GM19023 (cell line): ENCODE measurements around the gene LGR6.
"Not testable (repeated sequence)": the region's sequence is repeated elsewhere in the genome, so short reads cannot be mapped to it uniquely, and the experiment has no call there.

Experiments
- ATAC-seq: cut with Tn5 transposase; IDR thresholded peaks from one replicate; pipeline ENCODE4 v1.9.1; 2021; ENCODE audit warnings: mild to moderate bottlenecking, moderate library complexity; ENCODE audit not compliant: unreplicated experiment

The LGR6 gene

DNA sequence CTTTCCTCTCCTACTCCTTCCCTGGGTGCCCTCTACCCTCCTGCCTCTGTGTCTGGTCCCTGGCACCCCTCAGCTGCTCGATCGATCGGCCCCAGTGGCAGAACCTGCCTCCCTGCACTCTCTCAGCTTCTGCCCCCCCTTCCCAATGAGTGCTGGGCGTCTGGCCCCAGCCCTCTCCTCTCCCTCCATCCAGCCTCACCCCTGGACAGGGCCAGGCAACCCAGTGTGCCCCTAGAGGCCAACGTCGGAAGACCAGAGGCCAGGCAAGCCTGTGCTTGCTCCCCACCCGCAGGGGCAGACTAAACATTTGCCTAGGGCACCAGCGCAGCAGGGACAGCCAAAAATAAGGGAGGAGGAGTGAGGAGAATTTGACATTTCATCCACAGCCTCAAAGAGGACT is 43.5 kb downstream of the LGR6 start:
- no peak for ATAC-seq

DNA sequence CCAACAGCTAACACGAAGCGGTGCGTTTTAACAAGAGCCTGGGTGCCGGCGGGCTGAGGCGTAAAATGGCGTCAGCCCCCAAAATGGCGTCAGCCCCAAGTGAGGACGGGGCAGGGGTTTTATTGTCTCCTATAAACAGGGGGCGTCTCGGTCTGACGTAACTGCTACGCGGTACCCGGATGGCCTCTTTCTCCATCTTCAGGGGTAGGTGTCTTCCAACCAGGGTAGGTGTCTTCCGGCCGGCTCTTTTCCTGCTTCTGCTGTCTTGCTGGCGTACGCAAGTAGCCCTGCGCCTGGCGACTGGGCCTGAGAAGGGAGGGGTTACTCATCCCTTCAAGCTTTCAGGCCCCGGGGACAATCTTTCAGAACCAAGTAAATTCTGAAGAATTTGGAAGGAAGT is 45.3 kb downstream of the LGR6 start:
- no peak for ATAC-seq

DNA sequence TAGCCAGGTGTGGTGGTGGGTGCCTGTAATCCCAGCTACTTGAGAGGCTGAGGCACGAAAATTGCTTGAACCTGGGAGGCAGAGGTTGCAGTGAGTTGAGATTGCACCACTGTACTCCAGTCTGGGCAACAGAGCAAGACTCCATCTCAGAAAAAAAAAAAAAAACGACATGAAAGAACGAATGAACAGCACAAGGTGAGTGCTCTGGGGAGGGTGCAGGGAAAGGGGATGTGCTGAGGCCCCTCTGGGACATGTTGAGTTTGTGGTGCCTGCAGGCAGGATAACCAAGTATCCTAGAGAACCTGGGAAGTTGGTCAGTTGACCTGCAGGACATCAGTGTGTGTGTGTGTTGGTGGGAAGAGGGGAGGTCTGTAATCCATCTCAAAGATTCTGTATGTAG is 46.6 kb downstream of the LGR6 start:
- ATAC-seq: not testable (repeated sequence)

DNA sequence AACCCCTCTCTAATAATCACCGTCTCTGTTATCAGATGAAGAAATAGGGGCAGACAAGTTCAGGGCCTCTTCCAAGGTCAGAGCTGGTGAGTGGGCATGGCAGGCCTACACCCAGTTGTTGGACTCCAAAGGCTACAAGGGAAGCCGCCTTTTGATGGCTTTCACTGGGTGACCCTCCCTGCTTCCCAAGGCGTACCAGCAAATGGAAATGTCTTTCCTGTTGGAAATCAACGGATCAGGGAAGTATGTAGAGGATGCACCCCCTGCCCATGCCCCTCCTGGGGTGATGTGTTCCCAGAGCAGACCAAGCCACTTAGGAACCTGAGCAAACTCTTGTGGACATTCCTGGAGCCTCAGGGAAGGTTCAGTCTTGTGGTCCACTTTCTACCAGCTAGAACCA is 47.4 kb downstream of the LGR6 start:
- ATAC-seq: no peak

DNA sequence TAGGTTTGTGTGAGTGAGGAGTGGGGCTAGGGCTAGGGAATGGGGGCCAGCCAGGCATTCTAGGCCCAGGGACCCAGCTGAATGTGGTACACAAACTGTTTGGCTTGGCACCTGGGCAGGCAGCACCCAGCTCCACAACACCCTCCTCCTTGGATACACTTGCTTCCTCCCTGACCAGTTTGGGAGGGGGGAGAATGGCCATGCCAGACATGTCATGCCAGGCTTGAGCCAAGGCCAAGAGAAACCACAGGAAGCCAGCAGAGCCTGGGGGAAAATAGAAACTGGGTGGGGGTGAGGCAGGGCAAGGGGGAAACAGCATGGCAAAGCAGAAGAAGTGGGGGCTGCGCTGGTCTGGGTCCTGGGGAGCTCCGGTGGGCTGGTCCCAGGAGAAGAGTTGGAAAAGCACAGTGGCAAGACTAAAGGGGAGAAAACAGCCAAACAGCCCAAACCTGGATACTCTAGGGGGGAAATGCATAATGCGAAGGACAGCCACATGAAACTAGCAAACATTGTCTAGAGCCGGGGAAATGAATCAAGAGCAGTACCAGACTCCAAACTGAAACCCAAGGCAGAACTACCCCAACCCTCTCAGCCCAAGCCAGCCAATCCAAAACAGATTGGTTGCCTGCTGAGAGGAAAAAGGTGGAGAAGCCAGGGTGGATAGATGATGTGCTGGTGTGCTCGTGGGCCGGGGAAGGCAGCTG is 47.9 kb downstream of the LGR6 start:
- no peak for ATAC-seq

DNA sequence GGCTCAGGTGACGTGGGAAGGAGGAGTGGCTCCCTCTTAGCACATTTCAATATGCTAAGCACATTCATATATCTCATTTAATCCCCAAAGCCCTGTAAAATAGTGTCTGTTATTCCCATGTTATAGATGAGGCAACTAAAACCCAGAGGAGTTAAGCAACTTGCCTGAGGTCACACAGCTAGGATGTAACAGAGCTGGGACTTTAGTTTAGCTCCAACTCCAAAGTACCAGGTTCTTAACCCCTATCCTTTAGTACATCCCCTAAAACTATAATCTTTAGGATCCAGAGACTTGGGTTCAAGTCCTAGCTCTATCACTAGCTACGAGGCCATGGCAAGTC is 48.5 kb downstream of the LGR6 start:
- no peak for ATAC-seq

DNA sequence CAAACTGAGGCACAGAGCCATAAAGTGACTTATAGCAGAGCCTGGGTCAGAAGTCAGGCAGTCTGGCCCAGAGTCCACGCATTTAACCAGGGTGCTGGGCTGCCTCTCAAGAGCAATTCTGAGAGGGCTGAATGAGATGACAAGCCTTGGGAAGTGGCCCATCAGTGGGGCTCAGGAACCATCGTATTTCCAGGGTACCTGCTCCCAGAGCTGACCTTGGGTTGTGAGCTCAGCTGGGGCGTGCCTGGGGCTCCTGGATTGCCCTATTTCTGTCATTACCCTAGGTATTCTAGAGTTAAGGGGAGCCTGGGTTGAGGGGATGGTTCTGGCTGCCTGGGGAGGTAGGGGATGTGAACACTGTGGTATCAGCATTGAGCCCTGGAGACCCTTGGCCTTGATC is 49.4 kb downstream of the LGR6 start:
- no peak for ATAC-seq

DNA sequence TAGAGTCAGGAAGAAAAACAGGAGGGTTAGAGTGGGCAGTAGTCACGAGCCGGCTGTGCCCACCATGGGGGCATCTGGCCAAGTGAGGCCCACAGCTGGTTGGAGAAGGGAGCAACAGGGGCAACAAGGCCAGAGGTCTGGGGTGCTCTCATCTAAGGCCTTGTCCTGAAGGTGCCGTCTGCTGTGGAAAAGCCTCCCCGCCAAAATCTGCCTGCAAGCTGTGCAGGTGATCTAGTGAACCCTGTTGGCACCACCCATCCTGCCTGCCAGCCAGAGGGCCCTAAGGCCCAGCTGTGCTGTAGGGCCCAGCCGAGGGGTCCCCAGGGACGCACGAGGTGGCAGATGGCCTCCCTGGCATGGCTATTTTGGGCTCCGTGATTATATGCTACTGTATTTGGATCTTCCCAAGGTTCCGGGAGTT is 51.3 kb downstream of the LGR6 start:
- ATAC-seq: no peak

DNA sequence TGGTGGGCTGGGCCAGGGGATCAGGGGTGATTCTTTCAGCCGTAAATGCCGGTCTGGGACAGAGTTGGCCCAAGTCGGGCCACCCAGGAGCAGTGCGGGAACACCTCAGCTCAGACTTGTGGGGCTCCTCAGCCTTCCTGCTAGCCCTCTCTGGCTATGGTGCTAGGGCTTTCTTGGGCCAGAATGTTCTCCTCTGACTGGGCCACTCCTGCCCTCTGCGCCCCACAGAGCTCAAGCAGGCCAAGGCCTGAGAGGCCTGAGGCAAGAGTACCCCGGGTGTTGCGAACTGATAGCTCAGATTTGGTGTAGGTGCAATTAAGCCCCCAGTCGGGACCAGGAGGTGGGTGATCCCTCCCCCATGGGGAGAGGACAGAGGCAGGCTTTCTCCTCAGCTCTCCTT is 51.8 kb downstream of the LGR6 start:
- no peak for ATAC-seq

DNA sequence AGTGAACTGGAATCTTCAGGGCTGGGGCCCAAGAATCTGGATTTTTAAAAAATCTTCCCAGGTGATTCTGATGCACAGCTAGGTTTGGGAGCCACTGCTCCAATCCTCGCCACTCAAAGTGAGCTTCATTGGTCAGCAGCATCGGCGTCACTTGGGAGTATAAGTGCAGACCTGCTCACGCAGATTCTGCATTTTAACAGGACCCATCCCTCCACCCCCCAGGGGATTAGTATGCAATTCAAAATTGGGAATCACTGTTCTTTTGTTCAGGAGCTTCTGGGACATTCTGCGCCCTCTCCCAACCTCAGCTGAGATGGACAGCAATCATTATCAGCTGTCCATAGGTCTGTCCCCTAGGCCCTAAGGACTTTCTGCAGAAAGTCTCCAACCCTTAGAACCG is 53.5 kb downstream of the LGR6 start:
- no peak for ATAC-seq

DNA sequence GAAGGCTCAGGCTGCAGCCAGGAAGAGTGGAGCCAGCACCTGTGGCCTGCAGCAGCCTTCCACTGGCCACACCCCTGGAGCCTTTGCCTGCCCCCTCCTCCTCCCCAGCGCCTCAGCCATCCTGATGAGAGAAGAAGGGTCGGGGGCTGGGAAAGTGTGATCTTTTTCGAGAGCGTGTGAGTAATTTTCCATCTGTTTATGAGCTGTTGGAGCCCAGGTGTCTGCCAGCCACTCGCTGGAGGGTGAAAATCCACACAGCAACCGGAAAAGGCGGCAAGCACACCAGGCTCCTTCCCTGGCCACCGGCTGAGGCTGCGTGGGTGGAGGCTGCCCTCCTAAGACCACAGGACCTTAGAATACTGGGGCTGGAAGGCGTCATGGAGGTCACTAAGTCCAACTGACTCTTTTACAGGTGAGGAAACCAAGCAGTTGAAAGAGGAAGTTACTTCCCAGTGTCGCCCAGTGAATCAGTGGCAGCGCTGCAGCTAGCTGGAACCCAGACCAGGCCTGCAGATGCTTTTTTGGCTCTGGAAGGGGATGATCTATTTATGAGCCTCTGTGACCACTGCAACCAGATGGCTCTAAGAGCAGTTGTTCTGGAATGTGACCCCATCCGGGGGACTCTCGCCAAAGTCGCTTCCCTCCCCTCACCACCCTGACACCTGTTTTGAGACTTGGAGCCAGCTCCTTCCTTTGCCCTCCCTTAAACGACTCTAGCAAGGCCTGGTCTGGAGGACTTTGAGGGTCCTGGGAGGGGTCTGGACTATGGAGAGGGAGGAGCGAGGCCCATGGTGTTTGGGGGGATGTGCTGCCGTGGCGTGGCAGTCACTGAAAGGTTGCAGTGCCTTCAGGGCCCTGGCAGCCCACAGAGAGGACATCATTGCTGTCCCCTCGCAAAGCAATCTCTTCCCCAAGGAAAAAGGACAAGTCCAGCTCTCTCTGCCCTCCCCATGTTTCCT is 54.5 kb downstream of the LGR6 start:
- ATAC-seq: no peak

DNA sequence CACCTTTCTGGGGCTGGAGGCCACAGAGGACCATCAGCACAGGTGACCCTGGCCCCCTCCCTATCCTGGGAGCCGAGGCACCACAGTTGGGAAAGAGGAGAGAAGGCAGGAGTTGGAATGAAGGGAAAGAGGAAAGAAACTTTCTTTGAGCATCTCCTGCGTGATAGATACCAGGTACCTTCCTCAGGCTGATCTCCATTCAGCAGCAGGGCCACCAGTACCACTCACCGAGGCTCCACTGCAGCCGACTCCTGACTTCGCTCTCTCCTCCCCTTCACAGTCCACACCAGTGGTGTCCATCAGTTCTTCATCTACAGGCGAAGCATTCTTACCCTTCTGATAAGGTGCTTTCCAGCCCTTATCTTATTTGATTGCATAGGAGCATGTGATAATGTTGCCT is 55.3 kb downstream of the LGR6 start:
- no peak for ATAC-seq

DNA sequence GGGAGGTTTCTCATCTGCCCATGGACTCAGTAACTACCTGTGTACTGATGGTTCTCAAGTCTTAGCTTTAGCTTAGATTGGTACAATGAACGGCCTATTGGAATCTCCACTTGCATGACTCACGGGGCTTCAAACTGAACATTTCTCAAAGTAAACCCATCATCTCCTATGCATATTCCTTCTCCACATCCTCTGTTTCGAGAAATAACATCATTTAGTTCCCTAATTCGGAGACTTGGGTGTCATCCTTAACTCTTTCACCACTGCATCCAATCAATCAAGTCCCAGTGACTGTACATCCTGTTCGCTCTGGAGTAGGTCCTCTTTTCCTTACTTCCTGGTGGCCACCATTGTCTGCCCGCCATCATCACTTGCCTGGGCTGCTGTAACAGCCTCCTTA is 55.8 kb downstream of the LGR6 start:
- no peak for ATAC-seq

DNA sequence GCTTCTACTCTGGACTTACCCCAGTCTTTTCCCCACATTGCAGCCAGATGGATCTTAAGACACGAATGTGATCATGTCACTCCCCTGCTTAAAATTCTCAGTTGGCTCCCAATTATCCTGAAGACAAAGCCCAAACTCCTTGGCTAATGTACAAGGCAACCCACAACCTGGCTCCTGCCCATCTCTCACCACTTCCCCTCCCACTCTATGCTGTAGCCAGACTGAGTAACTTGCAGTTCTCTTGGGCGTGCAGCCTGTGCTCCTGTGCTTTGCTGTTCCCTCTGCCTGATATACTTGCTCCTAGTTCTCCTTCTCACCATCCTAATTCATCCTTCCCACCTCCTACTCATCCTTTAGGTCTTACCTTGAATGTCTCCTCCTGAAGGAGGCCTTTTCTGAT is 56.2 kb downstream of the LGR6 start:
- ATAC-seq: no peak

DNA sequence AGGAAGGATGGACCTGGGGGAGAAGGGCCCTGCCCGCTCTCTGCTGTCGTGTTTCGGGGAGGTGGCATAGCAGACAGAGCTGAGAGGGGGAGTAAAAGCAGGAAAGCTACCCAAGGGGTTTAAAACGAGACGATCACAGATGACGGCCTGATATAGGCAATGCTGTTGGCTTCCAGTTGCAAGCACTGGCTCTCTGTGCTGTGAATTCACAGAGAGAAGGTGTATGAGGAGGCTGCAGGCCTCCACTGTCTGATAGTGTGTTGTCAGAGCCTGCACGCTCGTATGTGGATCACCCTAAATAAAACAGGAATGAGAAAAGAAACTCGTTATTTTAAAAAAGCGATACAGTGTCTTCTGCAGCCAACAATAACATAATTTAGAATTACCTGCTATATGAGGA is 57.4 kb downstream of the LGR6 start:
- no peak for ATAC-seq

DNA sequence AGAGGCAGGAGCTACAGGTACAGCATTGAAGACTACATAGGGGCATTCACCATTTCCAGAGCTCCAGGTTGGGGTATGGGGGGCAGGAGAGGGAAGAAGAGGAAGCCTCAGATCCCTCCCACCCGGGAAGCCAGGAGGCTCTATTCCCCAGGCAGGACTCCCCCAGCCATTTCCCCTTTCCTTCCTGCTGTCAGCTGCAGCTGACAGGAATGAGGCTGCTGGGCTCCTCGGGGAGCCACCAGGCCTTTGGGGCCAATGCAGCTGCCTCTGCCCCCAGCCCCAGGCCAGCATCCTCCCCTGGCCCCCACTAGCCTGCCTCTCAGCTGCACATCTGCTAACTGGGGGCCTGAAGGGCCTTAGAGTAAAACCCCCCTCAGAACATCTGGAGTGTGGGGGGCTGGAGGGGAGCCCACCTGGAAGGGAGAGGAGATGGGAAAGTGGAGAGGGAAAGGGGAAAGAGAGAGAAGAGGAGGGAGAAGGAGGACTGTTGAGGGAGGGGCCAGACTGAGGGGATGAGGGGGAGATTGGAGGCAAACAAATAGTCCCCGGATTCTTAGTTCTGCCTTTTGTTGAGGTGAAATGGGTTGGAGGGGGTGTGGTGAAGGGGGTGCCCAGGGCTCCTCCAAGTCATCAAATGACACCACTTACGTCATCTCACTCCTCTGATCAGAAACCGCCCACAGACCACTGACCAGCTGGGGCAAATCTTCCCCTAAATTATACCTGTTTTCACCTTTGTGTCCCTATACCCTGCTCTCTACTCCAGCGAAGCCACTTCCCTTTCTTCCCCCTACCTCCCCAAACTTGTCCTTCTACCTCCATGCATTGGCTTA is 58.0 kb downstream of the LGR6 start:
- ATAC-seq: no peak

DNA sequence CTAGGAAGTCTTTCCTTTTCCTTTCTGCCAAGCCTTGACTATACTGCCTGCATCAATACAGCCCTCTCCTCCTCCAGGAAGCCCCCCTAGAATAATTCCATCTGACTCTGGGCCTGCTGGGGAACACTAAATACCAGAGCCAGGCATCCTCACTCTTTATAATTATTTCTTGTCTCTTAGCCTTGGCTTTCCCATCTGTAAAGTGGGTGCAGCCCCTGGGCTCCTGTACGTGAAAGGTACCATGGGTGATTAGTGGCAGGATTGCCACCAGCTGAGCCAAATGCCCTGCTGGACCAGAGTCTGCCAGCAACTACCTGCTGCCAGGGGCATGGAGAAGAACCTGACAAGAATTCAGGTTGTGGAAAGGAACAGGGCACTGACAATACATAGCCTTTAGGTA is 58.7 kb downstream of the LGR6 start:
- no peak for ATAC-seq

DNA sequence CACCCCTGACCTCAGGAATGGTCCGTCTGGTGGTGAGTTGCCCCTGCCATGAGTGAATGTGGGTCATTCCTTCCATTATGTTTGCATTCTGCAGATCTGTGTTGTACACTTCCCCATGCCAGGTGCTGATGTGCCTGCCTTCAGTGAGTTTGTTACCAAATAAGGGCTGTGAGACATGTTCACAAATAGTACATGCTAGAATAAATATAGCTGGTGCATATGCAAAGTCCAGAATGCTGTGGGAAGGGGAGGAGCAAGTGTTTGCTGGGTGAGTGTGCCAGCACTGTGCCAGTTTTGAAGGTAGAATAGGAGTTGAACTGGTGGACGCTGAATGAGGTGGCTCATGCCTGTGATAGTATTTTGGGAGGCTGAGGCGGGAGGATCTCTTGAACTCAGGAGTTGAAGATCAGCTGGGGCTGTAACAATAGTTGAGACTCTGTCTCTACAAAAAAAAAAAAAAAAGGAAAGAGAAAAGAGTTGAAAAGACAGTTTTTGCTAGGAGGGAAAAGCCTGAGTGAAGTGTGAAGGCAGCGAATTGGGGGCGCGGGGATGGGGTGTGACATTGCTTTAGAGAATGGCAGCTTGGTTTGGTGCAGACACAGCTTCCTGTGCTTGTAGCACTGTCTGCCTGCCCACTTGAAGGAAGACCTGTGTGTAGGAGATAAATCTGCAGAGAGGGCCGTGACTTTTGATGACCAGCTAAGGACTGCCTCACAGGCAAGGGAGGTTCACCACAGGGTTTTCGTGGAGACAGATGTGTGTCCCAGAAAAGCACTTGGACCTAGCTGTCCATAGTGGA is 61.1 kb downstream of the LGR6 start:
- ATAC-seq: no peak

DNA sequence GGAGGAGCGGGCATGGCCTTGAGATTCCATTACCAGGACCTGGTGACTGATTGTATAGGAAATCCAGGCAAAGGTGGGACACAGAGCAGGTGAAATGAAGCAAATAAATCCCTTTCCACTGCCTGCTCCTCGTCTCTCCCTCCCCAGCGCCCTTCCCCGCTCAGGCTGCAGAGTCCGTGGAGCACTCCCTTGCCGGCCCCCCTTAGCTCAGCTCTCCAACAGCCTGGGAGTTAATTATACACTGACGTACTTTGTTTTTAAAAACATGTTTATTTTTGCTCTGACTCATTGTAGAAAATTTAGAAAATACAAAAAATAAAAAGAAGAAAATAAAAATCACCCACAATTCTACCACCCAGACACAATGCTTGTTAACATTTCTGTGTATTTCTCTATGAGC is 61.7 kb downstream of the LGR6 start:
- ATAC-seq: no peak

DNA sequence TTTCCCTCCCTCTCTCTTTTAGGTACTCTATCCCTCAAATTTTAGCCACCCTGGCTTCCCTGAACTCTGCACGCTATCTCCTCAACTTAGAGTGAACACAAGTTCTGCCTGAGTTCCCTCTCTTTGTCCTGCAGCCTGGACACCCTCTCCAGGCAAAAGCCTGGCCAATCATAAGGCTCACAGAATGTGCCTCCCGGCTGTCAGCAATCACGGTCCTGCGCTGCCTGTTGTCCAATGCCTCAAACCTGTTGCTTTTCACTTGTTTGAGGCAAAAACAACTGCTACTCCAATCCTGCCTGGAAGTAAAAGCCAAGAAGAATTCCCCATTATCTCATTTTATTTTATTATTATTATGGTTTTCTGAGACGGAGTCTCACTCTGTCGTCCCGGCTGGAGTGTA is 66.1 kb downstream of the LGR6 start:
- ATAC-seq: no peak
